ENCODE data around the gene AREG.

Gene AREG

DNA sequence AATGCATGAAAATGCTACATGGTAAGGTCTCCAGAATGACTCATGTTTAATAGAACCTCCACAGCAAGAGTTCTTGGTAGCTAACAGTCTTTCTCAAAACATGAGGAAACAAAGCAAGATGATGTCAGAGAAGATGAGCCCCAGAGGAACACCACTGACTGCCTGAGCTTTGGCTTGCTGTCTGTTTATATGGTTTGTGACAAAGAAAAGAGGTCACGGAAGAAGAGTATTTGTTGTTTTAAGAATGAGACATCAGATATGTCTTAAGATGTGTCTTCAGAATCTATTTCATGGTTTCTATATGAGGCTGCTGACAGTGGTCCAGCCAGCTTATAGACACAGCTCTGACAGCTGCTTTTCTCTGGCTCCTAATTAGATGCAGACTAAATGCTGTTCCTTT lies 18.8 kb upstream of the AREG start:
- no peak for DNase-seq (ENCODE audit: low read depth)

DNA sequence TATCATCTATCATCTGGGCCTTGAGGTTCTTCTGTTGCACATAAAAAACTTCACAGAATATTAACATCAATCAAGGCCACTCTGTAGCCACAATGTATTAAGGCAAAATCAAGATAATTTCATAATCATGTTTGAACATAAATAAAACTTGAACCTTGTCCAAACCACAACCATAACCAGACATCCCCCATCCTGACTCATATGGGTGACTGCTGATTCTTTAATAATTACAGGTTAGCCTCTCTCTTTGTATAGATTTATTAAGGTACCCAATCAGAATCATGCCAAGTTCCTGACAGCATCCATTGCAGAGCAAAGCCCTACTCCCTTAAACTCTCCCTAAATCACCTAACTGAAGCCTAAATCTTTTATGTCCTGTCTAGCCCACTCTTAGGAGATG lies 16.7 kb upstream of the AREG start:
- no peak for DNase-seq (ENCODE audit: low read depth)
- TF ChIP-seq, protein P1, sequence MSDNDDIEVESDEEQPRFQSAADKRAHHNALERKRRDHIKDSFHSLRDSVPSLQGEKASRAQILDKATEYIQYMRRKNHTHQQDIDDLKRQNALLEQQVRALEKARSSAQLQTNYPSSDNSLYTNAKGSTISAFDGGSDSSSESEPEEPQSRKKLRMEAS (IDR thresholded peaks at IDR 0.05; ENCODE audit: low read depth, low read length), result no peak
- no peak for TF ChIP-seq POLR2A (IDR thresholded peaks at IDR 0.05; ENCODE audit: extremely low read depth, insufficient read length)
- no peak for TF ChIP-seq MYC (IDR thresholded peaks at IDR 0.05; ENCODE audit: low read depth, low read length)
- no peak overlapping the region for H3K4me3 ChIP-seq (ENCODE audit: low read depth, low read length)

More for the DNA sequence above, 18.8 kb upstream of the AREG start:
- H3K4me3 ChIP-seq (ENCODE audit: low read depth, low read length), result no peak overlapping the region
- TF ChIP-seq MYC (IDR thresholded peaks at IDR 0.05; ENCODE audit: low read depth, low read length), result no peak
- TF ChIP-seq, protein P1 (IDR thresholded peaks at IDR 0.05; ENCODE audit: low read depth, low read length), result no peak
- TF ChIP-seq, protein P2, sequence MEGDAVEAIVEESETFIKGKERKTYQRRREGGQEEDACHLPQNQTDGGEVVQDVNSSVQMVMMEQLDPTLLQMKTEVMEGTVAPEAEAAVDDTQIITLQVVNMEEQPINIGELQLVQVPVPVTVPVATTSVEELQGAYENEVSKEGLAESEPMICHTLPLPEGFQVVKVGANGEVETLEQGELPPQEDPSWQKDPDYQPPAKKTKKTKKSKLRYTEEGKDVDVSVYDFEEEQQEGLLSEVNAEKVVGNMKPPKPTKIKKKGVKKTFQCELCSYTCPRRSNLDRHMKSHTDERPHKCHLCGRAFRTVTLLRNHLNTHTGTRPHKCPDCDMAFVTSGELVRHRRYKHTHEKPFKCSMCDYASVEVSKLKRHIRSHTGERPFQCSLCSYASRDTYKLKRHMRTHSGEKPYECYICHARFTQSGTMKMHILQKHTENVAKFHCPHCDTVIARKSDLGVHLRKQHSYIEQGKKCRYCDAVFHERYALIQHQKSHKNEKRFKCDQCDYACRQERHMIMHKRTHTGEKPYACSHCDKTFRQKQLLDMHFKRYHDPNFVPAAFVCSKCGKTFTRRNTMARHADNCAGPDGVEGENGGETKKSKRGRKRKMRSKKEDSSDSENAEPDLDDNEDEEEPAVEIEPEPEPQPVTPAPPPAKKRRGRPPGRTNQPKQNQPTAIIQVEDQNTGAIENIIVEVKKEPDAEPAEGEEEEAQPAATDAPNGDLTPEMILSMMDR (IDR thresholded peaks at IDR 0.05; ENCODE audit: low read depth, low read length), result no peak
- TF ChIP-seq POLR2A (IDR thresholded peaks at IDR 0.05; ENCODE audit: extremely low read depth, insufficient read length), result no peak

DNA sequence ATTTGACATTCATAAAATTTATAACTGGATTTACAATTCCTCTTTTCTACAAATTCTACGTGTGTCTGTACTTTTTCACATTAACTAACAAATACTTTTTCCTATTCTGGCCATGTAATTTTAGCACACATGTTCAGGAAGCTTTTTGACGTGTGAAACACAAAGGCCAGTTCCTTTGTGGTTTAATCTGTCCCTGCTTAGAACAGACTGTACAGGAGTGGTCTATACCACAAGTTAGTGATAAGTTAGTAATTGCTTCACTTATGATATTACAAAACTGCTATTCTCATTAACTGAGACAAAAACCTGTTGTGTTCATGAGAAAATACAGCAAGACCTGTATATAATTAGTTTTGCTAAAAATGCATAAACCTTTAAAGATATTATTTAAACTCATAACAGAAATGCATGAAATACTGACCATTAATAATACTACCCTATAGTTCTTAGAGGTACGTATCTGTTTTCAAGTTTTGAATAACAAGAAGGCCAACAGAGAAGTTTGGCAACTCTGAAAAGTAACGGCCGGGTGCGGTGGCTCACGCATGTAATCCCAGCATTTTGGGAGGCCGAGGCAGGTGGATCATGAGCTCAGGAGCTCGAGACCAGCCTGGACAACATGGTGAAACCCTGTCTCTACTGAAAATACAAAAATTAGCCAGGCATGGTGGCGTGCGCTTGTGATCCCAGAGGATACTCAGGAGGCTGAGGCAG lies 13.7 kb upstream of the AREG start:
- DNase-seq (ENCODE audit: low read depth), result peak; percentile 48
- no peak for TF ChIP-seq MYC (IDR thresholded peaks at IDR 0.05; ENCODE audit: low read depth, low read length)
- TF ChIP-seq, protein P1 (IDR thresholded peaks at IDR 0.05; ENCODE audit: low read depth, low read length), result no peak
- no peak for TF ChIP-seq POLR2A (IDR thresholded peaks at IDR 0.05; ENCODE audit: extremely low read depth, insufficient read length)
- TF ChIP-seq, protein P2 (IDR thresholded peaks at IDR 0.05; ENCODE audit: low read depth, low read length), result no peak
- H3K4me3 ChIP-seq (ENCODE audit: low read depth, low read length), result no peak overlapping the region

DNA sequence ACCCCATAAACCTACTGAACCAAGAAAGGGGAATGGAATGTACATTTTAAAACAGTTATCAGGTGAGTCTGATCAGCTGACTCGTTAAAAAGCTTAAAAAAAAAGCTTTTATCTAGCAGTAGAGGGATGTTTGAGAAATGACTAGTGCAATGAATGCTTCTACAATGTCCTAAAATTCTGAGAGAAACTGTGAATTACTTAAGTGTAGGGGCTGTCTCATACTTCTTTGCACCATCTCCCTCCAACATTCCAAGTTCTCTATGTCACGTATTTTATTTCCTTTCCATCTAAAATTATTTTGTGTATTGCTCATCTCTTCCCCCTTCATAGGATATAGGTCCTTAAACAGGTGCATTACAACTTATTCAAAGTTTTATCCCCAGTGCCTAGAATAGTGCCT lies 11.9 kb upstream of the AREG start:
- no peak for DNase-seq (ENCODE audit: low read depth)
- TF ChIP-seq, protein P2 (IDR thresholded peaks at IDR 0.05; ENCODE audit: low read depth, low read length), result no peak
- TF ChIP-seq POLR2A (IDR thresholded peaks at IDR 0.05; ENCODE audit: extremely low read depth, insufficient read length), result no peak
- TF ChIP-seq MYC (IDR thresholded peaks at IDR 0.05; ENCODE audit: low read depth, low read length), result no peak
- TF ChIP-seq, protein P1 (IDR thresholded peaks at IDR 0.05; ENCODE audit: low read depth, low read length), result no peak
- H3K4me3 ChIP-seq (ENCODE audit: low read depth, low read length), result no peak overlapping the region

DNA sequence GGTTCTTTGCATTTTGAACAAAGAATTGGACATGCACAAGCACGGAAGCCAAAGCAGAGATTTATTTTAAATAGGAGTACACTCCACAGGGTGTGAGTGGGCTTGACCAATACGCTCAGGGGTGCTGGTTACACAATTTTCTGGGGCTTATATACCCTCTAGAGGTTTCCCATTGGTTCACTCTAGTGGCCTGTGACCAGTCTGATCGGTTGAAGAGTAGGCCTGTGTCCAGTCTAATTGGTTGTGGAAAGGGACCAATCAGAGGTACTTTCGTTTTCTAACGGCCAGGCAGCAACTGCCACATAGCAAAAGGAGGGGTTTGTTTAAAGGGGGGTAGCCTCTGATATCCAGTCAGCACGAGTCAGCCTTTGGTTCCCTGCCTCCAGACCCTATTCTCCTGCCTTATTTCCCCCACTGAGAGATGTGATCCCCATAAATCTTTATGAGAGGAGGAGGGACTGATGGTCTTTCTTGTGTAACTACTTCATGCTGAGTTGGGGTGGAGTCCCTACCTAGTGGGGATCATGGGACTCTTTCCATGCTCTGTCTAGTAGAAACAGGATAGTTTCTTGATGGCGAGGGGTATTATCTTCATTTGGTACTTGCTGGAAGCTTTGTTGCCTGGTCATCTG lies 11.3 kb upstream of the AREG start:
- H3K4me3 ChIP-seq (ENCODE audit: low read depth, low read length), result no peak overlapping the region
- TF ChIP-seq, protein P2 (IDR thresholded peaks at IDR 0.05; ENCODE audit: low read depth, low read length), result no peak
- TF ChIP-seq POLR2A (IDR thresholded peaks at IDR 0.05; ENCODE audit: extremely low read depth, insufficient read length), result no peak
- TF ChIP-seq, protein P1 (IDR thresholded peaks at IDR 0.05; ENCODE audit: low read depth, low read length), result no peak
- peak; percentile 6 for DNase-seq (ENCODE audit: low read depth)

DNA sequence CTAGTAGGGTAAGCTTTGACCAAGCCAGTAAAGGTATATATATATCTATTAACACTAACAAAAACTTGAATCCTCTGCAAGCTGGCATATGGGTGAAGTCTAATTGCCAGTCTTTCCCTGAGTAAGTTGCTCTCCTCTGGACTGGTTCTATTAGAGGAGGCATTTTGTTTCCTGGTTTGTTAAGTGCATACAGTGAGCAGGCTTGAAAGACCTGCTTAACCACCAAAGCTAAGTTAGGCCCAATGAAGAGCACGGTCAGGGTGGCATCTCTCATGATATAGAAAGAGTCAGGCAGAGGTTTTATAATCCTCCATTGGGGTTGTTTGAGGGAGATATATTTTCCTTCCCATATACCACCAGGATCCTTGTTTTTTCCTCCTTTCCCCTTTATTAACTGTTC lies 9.6 kb upstream of the AREG start:
- no peak overlapping the region for H3K4me3 ChIP-seq (ENCODE audit: low read depth, low read length)
- DNase-seq (ENCODE audit: low read depth), result no peak
- TF ChIP-seq, protein P2 (IDR thresholded peaks at IDR 0.05; ENCODE audit: low read depth, low read length), result no peak
- TF ChIP-seq, protein P1 (IDR thresholded peaks at IDR 0.05; ENCODE audit: low read depth, low read length), result no peak
- TF ChIP-seq MYC (IDR thresholded peaks at IDR 0.05; ENCODE audit: low read depth, low read length) (no peak), POLR2A (IDR thresholded peaks at IDR 0.05; ENCODE audit: extremely low read depth, insufficient read length) (no peak)

Measured in NB4 (cell line).